Measurements from ENCODE around the gene ZNF529. TPM values are rescaled to one million over a fixed set of nuclear protein-coding genes. Genes with fewer than 3 reads are reported as not detected.

Gene ZNF529
- total and polyA plus RNA-seq, 9 donors, result 10.4 to 17.7 (median 12.7) TPM

- Histone ChIP-seq H3K27me3 (ENCODE audit: control insufficient read depth, insufficient read depth, low read length) (no peaks in the 10 kb centered on the region), H3K4me1 (ENCODE audit: control insufficient read depth, insufficient read depth, low read length) (peaks cover 11% of the 10 kb centered on the region), H3K27ac (ENCODE audit: low read length) (peak overlapping the region; percentile 93), H3K36me3 (ENCODE audit: control insufficient read depth, insufficient read depth, low read length) (peaks cover 28% of the 10 kb centered on the region), H3K9me3 (replicated peaks; ENCODE audit: control insufficient read depth, low read depth, low read length) (no peaks in the 10 kb centered on the region), H3K4me3 (ENCODE audit: low read length) (peak overlapping the region; percentile 93)
- DNase-seq, result peak; percentile 38
- 14% methylated on average over 8 of the region's 18 CpGs for WGBS (ENCODE audit: insufficient coverage)
Measured at GRCh38 chr19:36573895-36574720, 1.0 kb upstream of the ZNF529 start.

DNA sequence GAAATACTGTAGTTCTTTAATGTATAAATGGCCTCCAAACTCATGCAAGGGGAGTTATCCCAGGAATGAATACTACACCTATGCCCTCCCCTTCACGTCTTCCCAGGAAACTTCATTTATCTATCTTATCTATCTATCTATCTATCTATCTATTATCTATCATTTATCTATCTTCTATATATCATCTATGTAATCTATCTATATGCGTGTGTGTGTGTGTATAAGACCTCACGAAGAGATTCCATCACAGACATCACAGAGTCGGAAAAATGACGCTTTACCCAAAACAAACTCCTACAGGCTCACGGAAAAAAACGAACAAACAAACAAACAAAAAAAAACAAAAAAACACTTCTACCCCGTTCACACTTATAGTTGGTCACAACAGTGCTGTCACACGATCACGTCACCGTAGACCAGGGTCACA lies 486 bp downstream of the ZNF529 start:
- H3K27ac ChIP-seq (ENCODE audit: low read length), result peak overlapping the region; percentile 93
- H3K36me3 ChIP-seq (ENCODE audit: control insufficient read depth, insufficient read depth, low read length), result peaks cover 28% of the 10 kb centered on the region
- H3K4me1 ChIP-seq (ENCODE audit: control insufficient read depth, insufficient read depth, low read length), result peaks cover 11% of the 10 kb centered on the region
- peak overlapping the region; percentile 93 for H3K4me3 ChIP-seq (ENCODE audit: low read length)
- peaks cover 9% of the 10 kb centered on the region for H3K9me3 ChIP-seq (replicated peaks; ENCODE audit: control insufficient read depth, low read depth, low read length)
- 0% methylated on average over 6 of the region's 11 CpGs for WGBS (ENCODE audit: insufficient coverage)
- DNase-seq, result no peak
- H3K27me3 ChIP-seq (ENCODE audit: control insufficient read depth, insufficient read depth, low read length), result no peaks in the 10 kb centered on the region

DNA sequence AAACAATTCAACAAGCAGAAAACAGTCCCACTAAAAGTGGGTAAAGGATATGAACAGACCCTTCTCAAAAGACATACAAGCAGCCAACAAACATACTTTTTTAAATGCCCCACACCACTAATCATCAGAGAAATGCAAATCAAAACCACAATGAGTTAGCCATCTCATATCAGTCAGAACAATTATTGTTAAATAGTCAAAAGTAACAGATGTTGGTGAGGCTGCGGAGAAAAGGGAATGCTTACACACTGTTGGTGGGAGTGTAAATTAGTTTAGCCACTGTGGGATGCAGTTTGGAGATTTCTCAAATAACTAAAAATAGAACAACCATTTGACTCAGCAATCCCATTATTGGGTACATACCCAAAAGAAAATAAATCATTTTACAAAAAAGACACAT lies 8.7 kb downstream of the ZNF529 start:
- H3K4me1 ChIP-seq (ENCODE audit: control insufficient read depth, insufficient read depth, low read length), result no peaks in the 10 kb centered on the region
- H3K4me3 ChIP-seq (ENCODE audit: low read length), result no peak overlapping the region
- no peak for DNase-seq
- no peak overlapping the region for H3K27ac ChIP-seq (ENCODE audit: low read length)
- H3K27me3 ChIP-seq (ENCODE audit: control insufficient read depth, insufficient read depth, low read length), result no peaks in the 10 kb centered on the region
- peaks cover 59% of the 10 kb centered on the region for H3K9me3 ChIP-seq (replicated peaks; ENCODE audit: control insufficient read depth, low read depth, low read length)
- no CpG with 5 or more reads among the region's 1 CpG for WGBS (ENCODE audit: insufficient coverage)
- peaks cover 21% of the 10 kb centered on the region for H3K36me3 ChIP-seq (ENCODE audit: control insufficient read depth, insufficient read depth, low read length)

GRCh38 chr19:36547001-36547732 lies 25.9 kb downstream of the ZNF529 start:
- DNase-seq, result no peak
- H3K27ac ChIP-seq (ENCODE audit: low read length), result no peak overlapping the region
- H3K4me1 ChIP-seq (ENCODE audit: control insufficient read depth, insufficient read depth, low read length), result no peaks in the 10 kb centered on the region
- peaks cover 81% of the 10 kb centered on the region for H3K9me3 ChIP-seq (replicated peaks; ENCODE audit: control insufficient read depth, low read depth, low read length)
- no peak overlapping the region for H3K4me3 ChIP-seq (ENCODE audit: low read length)
- H3K36me3 ChIP-seq (ENCODE audit: control insufficient read depth, insufficient read depth, low read length), result peaks cover 43% of the 10 kb centered on the region
- no CpG with 5 or more reads among the region's 5 CpGs for WGBS (ENCODE audit: insufficient coverage)
- H3K27me3 ChIP-seq (ENCODE audit: control insufficient read depth, insufficient read depth, low read length), result no peaks in the 10 kb centered on the region

GRCh38 chr19:36528921-36529518 lies 44.1 kb downstream of the ZNF529 start:
- peaks cover 3% of the 10 kb centered on the region for H3K4me1 ChIP-seq (ENCODE audit: control insufficient read depth, insufficient read depth, low read length)
- peaks cover 31% of the 10 kb centered on the region for H3K9me3 ChIP-seq (replicated peaks; ENCODE audit: control insufficient read depth, low read depth, low read length)
- H3K27me3 ChIP-seq (ENCODE audit: control insufficient read depth, insufficient read depth, low read length), result no peaks in the 10 kb centered on the region
- H3K36me3 ChIP-seq (ENCODE audit: control insufficient read depth, insufficient read depth, low read length), result peaks cover 7% of the 10 kb centered on the region
- 3% methylated on average over 8 of the region's 12 CpGs for whole genome bisulfite sequencing (ENCODE audit: insufficient coverage)
- peak overlapping the region; percentile 99 for H3K27ac ChIP-seq (ENCODE audit: low read length)
- H3K4me3 ChIP-seq (ENCODE audit: low read length), result peak overlapping the region; percentile 63
- peak; percentile 13 for DNase-seq

GRCh38 chr19:36528194-36528920 lies 44.7 kb downstream of the ZNF529 start, which contains the start of gene ZNF260:
Gene ZNF260, minus strand, starts transcription at chr19:36528271. Its CDS starts 13,033 bp downstream, at chr19:36515238.
- Histone ChIP-seq H3K27ac (ENCODE audit: low read length) (peak within 1 kb of the TSS; percentile 99), H3K27me3 (ENCODE audit: control insufficient read depth, insufficient read depth, low read length) (no peaks in the 10 kb centered on the region), H3K4me1 (ENCODE audit: control insufficient read depth, insufficient read depth, low read length) (peaks cover 3% of the 10 kb centered on the region), H3K9me3 (replicated peaks; ENCODE audit: control insufficient read depth, low read depth, low read length) (peaks cover 29% of the 10 kb centered on the region), H3K36me3 (ENCODE audit: control insufficient read depth, insufficient read depth, low read length) (peaks cover 7% of the 10 kb centered on the region), H3K4me3 (ENCODE audit: low read length) (peak within 1 kb of the TSS; percentile 63)
- 0% methylated on average over 54 of the region's 55 CpGs for WGBS (ENCODE audit: insufficient coverage)
- DNase-seq, result peak; percentile 99

DNA sequence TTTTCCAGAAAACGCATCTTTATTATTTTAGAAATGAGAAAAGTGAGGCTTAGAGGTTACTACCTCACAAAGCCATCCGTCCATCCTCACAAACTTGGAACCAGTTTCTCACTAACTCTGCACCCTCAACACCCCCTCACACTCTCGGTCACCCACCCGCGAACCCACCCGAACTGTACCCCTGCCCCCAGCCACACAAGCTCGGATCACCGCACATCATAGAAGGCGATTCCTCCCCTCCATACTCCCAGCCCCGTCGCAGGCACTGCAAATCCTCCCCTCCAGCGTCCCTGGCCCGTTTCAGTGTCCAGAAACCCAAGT lies 45.3 kb downstream of the ZNF529 start:
- under 1% methylated on average over 11 of the region's 13 CpGs for WGBS (ENCODE audit: insufficient coverage)
- Histone ChIP-seq H3K4me3 (ENCODE audit: low read length) (peak overlapping the region; percentile 63), H3K4me1 (ENCODE audit: control insufficient read depth, insufficient read depth, low read length) (peaks cover 3% of the 10 kb centered on the region), H3K36me3 (ENCODE audit: control insufficient read depth, insufficient read depth, low read length) (peaks cover 12% of the 10 kb centered on the region), H3K27me3 (ENCODE audit: control insufficient read depth, insufficient read depth, low read length) (no peaks in the 10 kb centered on the region), H3K27ac (ENCODE audit: low read length) (peak overlapping the region; percentile 99), H3K9me3 (replicated peaks; ENCODE audit: control insufficient read depth, low read depth, low read length) (peaks cover 30% of the 10 kb centered on the region)
- no peak for DNase-seq

DNA sequence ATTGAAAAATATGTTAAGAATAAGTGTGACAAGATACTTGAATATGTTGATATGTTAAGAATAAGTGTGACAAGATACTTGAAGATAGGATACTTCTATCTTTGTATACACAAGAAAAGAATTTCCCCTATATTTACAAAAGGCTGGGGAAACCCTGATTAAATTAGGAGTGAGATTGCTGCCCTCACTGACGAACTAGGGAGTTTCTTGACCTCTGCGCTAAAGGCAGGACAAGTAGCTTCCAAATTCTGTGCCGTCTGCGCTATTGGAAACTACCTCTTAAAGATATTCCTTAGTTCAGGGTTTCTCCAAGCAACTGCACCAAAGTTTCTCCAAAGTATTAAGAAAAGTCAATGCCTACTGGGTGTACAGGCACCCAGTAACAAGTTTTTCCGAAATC lies 45.8 kb downstream of the ZNF529 start:
- 0% methylated on average over 3 of the region's 5 CpGs for WGBS (ENCODE audit: insufficient coverage)
- H3K36me3 ChIP-seq (ENCODE audit: control insufficient read depth, insufficient read depth, low read length), result peaks cover 15% of the 10 kb centered on the region
- peaks cover 29% of the 10 kb centered on the region for H3K9me3 ChIP-seq (replicated peaks; ENCODE audit: control insufficient read depth, low read depth, low read length)
- peaks cover 3% of the 10 kb centered on the region for H3K4me1 ChIP-seq (ENCODE audit: control insufficient read depth, insufficient read depth, low read length)
- H3K27ac ChIP-seq (ENCODE audit: low read length), result peak overlapping the region; percentile 99
- peak overlapping the region; percentile 63 for H3K4me3 ChIP-seq (ENCODE audit: low read length)
- peak; percentile 8 for DNase-seq
- no peaks in the 10 kb centered on the region for H3K27me3 ChIP-seq (ENCODE audit: control insufficient read depth, insufficient read depth, low read length)

DNA sequence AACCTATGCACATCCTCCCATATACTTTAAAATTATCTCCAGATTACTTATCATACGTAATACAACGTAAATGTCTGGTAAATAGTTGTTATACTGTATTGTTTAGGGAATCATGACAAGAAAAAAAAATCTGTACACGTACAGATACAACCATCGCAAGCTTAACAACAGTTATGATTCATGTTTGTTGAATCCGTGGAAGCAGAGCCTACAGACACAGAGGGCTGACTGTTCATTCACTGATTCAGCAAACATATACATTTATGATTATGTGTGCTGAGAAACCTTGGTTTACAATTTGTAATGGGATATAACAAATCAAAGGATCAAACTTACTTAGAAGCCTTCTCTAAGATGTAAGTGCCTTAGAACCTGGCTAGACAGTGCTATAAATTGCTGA lies 46.5 kb downstream of the ZNF529 start:
- no CpG with 5 or more reads among the region's 5 CpGs for WGBS (ENCODE audit: insufficient coverage)
- H3K27ac ChIP-seq (ENCODE audit: low read length), result no peak overlapping the region
- H3K4me3 ChIP-seq (ENCODE audit: low read length), result no peak overlapping the region
- peaks cover 3% of the 10 kb centered on the region for H3K4me1 ChIP-seq (ENCODE audit: control insufficient read depth, insufficient read depth, low read length)
- no peaks in the 10 kb centered on the region for H3K27me3 ChIP-seq (ENCODE audit: control insufficient read depth, insufficient read depth, low read length)
- peaks cover 18% of the 10 kb centered on the region for H3K36me3 ChIP-seq (ENCODE audit: control insufficient read depth, insufficient read depth, low read length)
- peaks cover 27% of the 10 kb centered on the region for H3K9me3 ChIP-seq (replicated peaks; ENCODE audit: control insufficient read depth, low read depth, low read length)
- DNase-seq, result no peak

All from muscle of leg (tissue), 11 donors.